Endodermal cell (in vitro differentiated cells): ENCODE data around the gene ACE. TPM values are rescaled to one million over a fixed set of nuclear protein-coding genes. Genes with fewer than 3 reads are reported as not detected.

Source experiments
- DNase-seq: peaks from one replicate; pipeline ENCODE4 v3.0.0-alpha.2; 2017
- H3K27ac ChIP-seq: 2 replicates; pipeline ENCODE4 v1.5.1; 2013; ENCODE audit warnings: mild to moderate bottlenecking, low read depth, low read length, moderate library complexity
- H3K27me3 ChIP-seq: 2 replicates; pipeline ENCODE4 v1.6.1; 2013; ENCODE audit warnings: mild to moderate bottlenecking, low read length, moderate library complexity; ENCODE audit not compliant: insufficient read depth, control insufficient read depth, poor library complexity, severe bottlenecking
- H3K36me3 ChIP-seq: 2 replicates; pipeline ENCODE4 v1.7.0; 2013; ENCODE audit warnings: mild to moderate bottlenecking, low read length, moderate library complexity; ENCODE audit not compliant: control insufficient read depth, insufficient read depth
- H3K4me1 ChIP-seq: one replicate; pipeline ENCODE4 v1.7.0; 2013; ENCODE audit warnings: low read length; ENCODE audit not compliant: control insufficient read depth, insufficient read depth
- H3K4me3 ChIP-seq: 2 replicates; pipeline ENCODE4 v1.5.1; 2013; ENCODE audit warnings: mild to moderate bottlenecking, low read length, moderate library complexity
- H3K9ac ChIP-seq: 2 replicates; pipeline ENCODE4 v1.6.1; 2013; ENCODE audit warnings: mild to moderate bottlenecking, low read length, moderate library complexity; ENCODE audit not compliant: poor library complexity, severe bottlenecking; ENCODE audit errors: extremely low read depth
- H3K9me3 ChIP-seq: 2 replicates; pipeline ENCODE4 v1.6.1; 2013; ENCODE audit warnings: mild to moderate bottlenecking, low read length, moderate library complexity; ENCODE audit not compliant: control insufficient read depth
- H3K27ac Mint-ChIP-seq: 2 replicates; pipeline ENCODE4 v1.8.0; 2020; ENCODE audit warnings: mixed read lengths
- H3K27me3 Mint-ChIP-seq: 2 replicates; pipeline ENCODE4 v1.8.0; 2021; ENCODE audit warnings: mild to moderate bottlenecking, mixed read lengths; ENCODE audit not compliant: insufficient read depth
- H3K36me3 Mint-ChIP-seq: 2 replicates; pipeline ENCODE4 v1.8.0; 2020; ENCODE audit warnings: low read depth, mixed read lengths
- H3K4me1 Mint-ChIP-seq: 2 replicates; pipeline ENCODE4 v1.8.0; 2020; ENCODE audit warnings: mixed read lengths
- H3K4me3 Mint-ChIP-seq: 2 replicates; pipeline ENCODE4 v1.8.0; 2020; ENCODE audit warnings: mild to moderate bottlenecking, moderate library complexity, mixed read lengths
- H3K9me3 Mint-ChIP-seq: 2 replicates; pipeline ENCODE4 v1.8.0; 2020; ENCODE audit warnings: mild to moderate bottlenecking, mixed read lengths
- WGBS, 2 experiments: methylation state at CpG; one replicate each; pipeline versions ENCODE4 v1.1.5 to v1.1.7; 2013; ENCODE audit warnings: missing lambda C conversion rate in 2 of 2, mixed read lengths in 1 of 2; ENCODE audit not compliant: insufficient coverage in 1 of 2, insufficient read length in 1 of 2; 5-methylcytosine and 5-hydroxymethylcytosine counted together
- total RNA-seq, 2 donors: library from RNA; stranded (reverse); fragmentation: NEBNext Ultra II Directional in 1 of 2; extraction: Animal tissue kit (Norgen Biotek cat#: 25700) in 1 of 2; gene quantifications; 2 replicates in 1 of 2; 3 replicates in 1 of 2; pipeline ENCODE4 v1.2.1, GENCODE V29; 2021
- TF ChIP-seq, protein P1 (sequence below): fragments of 200-600 bp; sonication (generic); conservative IDR thresholded peaks from 2 replicates; pipeline ENCODE4 v1.5.0; 2021; ENCODE audit warnings: antibody characterized with exemption, mild to moderate bottlenecking

ACE gene
- total RNA-seq, 2 donors from 2014 or later, result 4.6 to 12.5 TPM

GRCh38 chr17:63445954-63446752 is 30.7 kb upstream of the ACE start, which contains the start of gene CYB561:
Gene CYB561, minus strand, starts transcription at chr17:63446306. Its CDS starts 8,759 bp downstream, at chr17:63437547.
- peak within 1 kb of the TSS; percentile 51 for H3K9ac ChIP-seq
- H3K4me1 ChIP-seq, result peaks cover 4% of the 10 kb centered on the region
- H3K36me3 ChIP-seq, result no peaks in the 10 kb centered on the region
- H3K27me3 ChIP-seq, result no peaks in the 10 kb centered on the region
- DNase-seq, result peak; percentile 96
- Mint-ChIP-seq H3K9me3 (no peaks in the 10 kb centered on the region), H3K27me3 (peaks cover 10% of the 10 kb centered on the region), H3K4me3 (peak within 1 kb of the TSS; percentile 60), H3K27ac (peak within 1 kb of the TSS; percentile 85), H3K4me1 (peaks cover 21% of the 10 kb centered on the region), H3K36me3 (no peaks in the 10 kb centered on the region)
- TF ChIP-seq, protein P1, sequence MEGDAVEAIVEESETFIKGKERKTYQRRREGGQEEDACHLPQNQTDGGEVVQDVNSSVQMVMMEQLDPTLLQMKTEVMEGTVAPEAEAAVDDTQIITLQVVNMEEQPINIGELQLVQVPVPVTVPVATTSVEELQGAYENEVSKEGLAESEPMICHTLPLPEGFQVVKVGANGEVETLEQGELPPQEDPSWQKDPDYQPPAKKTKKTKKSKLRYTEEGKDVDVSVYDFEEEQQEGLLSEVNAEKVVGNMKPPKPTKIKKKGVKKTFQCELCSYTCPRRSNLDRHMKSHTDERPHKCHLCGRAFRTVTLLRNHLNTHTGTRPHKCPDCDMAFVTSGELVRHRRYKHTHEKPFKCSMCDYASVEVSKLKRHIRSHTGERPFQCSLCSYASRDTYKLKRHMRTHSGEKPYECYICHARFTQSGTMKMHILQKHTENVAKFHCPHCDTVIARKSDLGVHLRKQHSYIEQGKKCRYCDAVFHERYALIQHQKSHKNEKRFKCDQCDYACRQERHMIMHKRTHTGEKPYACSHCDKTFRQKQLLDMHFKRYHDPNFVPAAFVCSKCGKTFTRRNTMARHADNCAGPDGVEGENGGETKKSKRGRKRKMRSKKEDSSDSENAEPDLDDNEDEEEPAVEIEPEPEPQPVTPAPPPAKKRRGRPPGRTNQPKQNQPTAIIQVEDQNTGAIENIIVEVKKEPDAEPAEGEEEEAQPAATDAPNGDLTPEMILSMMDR, result peak; percentile 82
- H3K27ac ChIP-seq, result peak within 1 kb of the TSS; percentile 38
- H3K9me3 ChIP-seq, result no peaks in the 10 kb centered on the region
- peak within 1 kb of the TSS; percentile 75 for H3K4me3 ChIP-seq
- 6 to 9% methylated on average over 23 to 99 of the region's 99 CpGs for WGBS, 2 experiments

DNA sequence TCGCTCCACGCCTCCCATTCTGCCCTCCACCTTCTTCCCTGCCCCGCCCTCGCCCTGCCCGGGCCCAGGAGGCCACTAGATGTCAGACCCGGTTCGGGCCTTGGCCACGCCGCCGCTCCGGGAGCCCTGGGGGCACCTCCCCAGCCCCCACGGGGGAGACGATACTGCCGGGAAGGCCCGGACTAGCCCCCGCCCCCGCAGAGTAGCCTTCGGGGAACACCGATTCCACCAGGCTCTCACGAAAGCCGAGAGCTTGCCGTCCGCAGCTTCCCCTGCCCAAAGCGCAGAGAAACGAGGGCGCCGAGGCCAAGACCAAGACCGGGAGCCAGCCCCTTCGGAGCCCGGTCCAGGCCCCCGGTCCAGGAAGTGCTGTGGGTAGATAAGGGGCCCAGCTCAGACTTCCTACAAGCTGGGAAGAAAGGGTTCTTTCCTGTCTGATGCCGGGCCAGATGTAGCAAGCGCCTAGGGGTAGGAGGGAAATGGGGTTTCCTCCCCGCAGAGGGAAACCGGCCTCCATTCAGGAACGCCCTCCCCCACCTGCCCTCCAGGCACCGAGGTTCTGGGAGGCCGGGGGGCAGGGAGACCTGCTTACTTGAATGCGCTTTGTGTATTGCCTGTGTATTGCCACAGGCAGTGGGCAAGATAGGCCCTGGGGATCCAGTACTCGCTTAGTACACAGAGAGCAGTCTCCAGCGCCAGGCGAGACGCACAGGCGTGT is 29.9 kb upstream of the ACE start:
- H3K36me3 Mint-ChIP-seq, result no peaks in the 10 kb centered on the region
- peak overlapping the region; percentile 85 for H3K27ac Mint-ChIP-seq
- no peaks in the 10 kb centered on the region for H3K9me3 Mint-ChIP-seq
- H3K4me3 Mint-ChIP-seq, result peak overlapping the region; percentile 60
- Histone ChIP-seq H3K36me3 (no peaks in the 10 kb centered on the region), H3K4me3 (no peak overlapping the region), H3K27me3 (no peaks in the 10 kb centered on the region), H3K9me3 (no peaks in the 10 kb centered on the region), H3K27ac (peak overlapping the region; percentile 38), H3K9ac (peak overlapping the region; percentile 6), H3K4me1 (peaks cover 4% of the 10 kb centered on the region)
- TF ChIP-seq, protein P1, result no peak
- WGBS, 2 experiments, result 44 to 69% methylated on average over 24 to 44 of the region's 44 CpGs
- peaks cover 21% of the 10 kb centered on the region for H3K4me1 Mint-ChIP-seq
- DNase-seq, result peak; percentile 90
- H3K27me3 Mint-ChIP-seq, result peaks cover 10% of the 10 kb centered on the region

GRCh38 chr17:63447471-63448009 is 29.3 kb upstream of the ACE start:
- H3K27me3 ChIP-seq, result no peaks in the 10 kb centered on the region
- no peaks in the 10 kb centered on the region for H3K36me3 Mint-ChIP-seq
- TF ChIP-seq, protein P1, result no peak
- H3K4me3 Mint-ChIP-seq, result peak overlapping the region; percentile 60
- H3K4me1 ChIP-seq, result peaks cover 4% of the 10 kb centered on the region
- peak overlapping the region; percentile 85 for H3K27ac Mint-ChIP-seq
- H3K27me3 Mint-ChIP-seq, result peaks cover 10% of the 10 kb centered on the region
- no peaks in the 10 kb centered on the region for H3K9me3 ChIP-seq
- no peak for DNase-seq
- H3K27ac ChIP-seq, result no peak overlapping the region
- no peaks in the 10 kb centered on the region for H3K36me3 ChIP-seq
- no peak overlapping the region for H3K9ac ChIP-seq
- WGBS, 2 experiments, result 58 to 73% methylated on average over 2 to 12 of the region's 12 CpGs
- H3K4me3 ChIP-seq, result no peak overlapping the region
- no peaks in the 10 kb centered on the region for H3K9me3 Mint-ChIP-seq
- H3K4me1 Mint-ChIP-seq, result peaks cover 18% of the 10 kb centered on the region
